ENCODE data around the gene RGS18.
"Not testable (repeated sequence)": the region's sequence is repeated elsewhere in the genome, so short reads cannot be mapped to it uniquely, and the experiment has no call there.

RGS18 gene, protein sequence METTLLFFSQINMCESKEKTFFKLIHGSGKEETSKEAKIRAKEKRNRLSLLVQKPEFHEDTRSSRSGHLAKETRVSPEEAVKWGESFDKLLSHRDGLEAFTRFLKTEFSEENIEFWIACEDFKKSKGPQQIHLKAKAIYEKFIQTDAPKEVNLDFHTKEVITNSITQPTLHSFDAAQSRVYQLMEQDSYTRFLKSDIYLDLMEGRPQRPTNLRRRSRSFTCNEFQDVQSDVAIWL

DNA sequence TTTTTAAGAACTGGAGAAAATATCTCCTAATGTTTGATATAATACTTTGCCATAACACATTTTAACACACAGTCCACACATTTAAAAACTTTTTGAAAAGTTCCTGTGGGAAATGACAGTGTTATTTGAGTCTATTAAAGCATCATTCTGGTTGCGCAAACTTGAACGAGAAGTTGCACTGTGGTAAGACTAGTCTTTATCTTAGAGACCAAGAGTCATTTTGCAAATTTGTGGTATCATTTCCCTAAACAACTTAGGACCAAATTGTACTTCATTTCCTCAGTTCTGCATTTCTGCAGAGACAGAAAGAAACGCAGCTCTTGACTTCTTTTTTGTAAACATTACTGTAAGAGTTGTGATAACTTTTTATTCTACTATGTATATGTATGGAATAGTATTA is at the start of gene RGS18:
RGS18 (plus strand) TSS at position 282 of the 400 bp plus-strand sequence. CDS start 176 bp downstream, outside the sequence.
- DNase-seq = no peak

DNA sequence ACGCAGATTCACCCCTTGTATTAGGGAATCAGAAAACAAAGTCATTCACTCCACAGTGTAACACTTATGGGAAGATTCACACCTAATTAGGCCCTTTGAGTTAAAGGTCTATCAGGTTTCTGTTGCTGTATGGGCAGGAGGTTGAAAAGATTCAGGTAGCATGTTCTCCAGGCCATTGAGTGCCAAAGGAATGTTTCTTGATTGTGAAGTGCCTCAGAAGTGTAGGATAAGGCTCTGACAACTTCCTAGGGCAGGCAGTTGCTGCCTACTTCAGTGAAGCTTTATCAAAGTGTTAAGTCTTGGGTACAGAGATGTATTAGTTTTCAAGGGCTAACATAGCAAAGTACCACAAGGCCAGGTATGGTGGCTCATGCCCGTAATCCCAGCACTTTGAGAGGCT is 48.7 kb upstream of the RGS18 start:
- DNase-seq = no peak

DNA sequence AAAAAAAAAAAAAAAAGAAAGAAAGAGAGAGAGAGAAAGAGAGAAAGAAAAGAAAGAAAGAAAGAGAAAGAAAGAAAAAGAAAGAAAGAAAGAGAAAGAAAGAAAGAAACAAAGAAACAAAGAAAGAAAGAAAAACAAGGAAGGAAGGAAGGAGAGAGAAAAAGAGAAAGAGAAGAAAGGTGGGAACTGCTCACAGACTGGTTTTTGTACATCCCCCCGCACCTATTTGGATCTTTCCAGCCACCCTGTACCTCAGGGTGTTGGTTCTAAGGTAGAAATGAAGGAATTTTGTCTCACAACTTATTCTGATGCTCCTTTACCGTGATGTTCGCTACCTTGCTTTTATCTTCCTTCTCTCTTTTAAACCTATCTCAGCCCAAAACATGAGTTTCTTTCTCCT is 43.3 kb upstream of the RGS18 start:
- DNase-seq = no peak

DNA sequence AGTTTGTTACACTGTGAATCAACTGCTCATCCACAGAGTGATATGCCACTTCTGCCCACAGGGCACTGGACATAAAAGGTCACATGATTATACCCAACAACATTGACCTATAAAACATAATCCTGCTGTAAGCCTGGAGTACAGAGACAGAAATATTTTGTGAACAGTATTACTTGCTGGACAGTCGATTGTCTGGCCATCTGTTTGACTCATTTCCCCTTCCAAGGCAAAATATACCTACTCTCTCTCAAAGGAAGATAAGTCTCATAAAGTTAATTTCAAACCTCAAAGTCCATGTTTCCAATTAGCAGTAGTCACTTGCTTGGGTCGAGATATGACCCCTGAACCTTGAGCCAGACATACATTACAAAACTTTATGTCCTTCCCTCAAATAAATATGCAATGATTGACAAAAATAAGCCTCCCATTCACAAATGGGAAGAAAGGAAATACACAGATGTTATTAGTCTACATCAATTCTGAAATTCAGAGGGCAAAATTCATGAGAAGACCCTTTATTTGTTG is 39.3 kb upstream of the RGS18 start:
- no peak for DNase-seq

DNA sequence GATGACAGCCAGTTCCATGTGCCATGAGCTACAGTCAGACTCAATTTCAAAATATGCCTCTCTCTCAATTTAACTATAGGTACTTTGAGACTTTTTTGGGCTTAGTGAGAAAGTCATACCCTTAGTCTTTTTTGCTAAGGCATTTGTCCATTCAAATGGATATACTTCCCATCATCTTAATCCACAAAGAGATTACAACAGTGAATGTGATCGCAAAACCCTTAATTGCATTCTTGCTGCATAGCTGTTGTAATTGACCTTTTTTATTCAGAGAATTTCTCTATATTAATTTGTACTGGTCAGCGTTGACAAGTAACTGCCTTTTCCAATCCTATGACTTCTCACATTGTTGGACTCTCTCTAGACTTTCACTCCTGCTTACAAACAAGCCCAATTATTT is 38.6 kb upstream of the RGS18 start:
- no peak for DNase-seq

DNA sequence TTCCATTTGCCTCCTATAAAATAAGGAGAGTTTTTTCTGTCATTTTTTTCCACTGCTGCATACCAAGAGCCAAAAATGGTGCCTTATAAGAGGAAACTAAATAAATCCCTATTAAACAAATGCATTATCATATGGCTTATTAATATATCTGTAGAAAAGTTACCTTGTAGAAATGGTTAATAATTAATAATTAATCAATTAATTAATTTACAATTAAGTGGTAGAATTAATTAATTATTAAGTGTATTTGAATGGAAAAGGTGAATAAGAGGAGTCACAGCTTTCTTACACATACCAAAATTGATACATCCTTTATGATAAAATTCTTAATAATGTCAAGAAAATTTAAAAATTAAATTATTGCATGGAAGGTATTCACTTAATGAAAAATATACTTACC is 35.6 kb upstream of the RGS18 start:
- DNase-seq = no peak

DNA sequence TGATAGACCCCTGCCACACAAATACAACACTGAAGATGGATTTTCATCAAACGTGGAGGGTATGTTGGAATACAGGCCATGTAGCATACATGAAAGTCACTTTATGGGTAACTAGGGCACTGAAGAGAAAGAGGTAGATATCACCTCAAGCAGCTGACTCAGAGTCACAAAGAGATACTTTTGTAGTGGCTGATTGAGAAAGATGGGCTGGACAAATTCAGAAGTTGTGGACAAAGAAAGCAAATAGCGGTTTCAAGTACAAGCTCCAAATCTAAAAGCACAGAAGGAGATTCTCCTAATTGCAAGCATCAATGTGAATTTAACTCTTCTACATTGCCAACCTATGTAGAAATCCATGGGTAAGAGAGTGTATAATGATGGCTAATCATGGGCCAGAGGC is 35.0 kb upstream of the RGS18 start:
- no peak for DNase-seq

DNA sequence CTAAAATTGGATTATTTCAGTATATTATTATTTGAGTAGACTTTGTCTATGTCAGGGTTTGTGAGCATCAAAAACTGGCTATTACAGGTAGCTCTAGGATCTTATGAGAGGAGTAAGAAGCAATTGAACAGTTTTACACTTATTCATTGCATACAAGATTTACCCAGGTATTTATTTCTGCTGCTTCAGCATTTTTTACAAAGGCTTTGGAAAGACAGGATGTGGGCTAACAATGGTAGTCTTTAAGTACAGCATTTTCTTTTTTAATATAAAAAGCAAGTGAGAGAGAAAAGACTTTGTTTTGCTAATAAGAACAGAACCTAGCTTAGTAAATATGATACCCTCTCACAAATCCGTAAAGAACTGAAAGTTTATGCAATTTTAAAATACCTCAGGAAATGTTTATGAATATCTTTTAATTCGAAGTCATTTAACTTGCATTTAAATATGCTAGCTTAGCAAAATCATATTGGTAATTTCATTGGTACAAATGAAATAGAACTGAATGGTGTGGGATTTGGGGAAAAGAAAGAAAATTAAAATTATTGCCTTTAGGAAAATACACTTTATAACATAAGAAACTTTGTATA is 32.1 kb upstream of the RGS18 start:
- DNase-seq = no peak

DNA sequence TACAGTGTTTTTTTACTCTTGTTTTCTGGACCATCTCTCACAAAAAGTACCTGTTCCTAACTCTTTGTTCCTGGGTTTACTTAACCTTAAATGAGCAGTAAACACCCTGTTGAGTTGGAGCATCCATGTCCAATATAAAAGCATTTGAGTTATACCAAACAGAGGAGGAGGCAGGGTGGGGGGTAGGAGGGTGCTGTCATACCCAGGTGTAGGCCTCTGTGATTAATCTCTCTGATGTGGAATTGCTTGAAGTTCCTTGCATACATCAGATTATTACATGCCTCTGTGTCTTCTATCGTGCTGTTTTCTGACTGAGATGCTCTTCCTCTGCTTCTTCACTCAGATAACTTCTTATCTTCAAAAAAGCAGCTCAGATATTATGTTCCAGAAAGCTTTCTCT is 28.1 kb upstream of the RGS18 start:
- no peak for DNase-seq

DNA sequence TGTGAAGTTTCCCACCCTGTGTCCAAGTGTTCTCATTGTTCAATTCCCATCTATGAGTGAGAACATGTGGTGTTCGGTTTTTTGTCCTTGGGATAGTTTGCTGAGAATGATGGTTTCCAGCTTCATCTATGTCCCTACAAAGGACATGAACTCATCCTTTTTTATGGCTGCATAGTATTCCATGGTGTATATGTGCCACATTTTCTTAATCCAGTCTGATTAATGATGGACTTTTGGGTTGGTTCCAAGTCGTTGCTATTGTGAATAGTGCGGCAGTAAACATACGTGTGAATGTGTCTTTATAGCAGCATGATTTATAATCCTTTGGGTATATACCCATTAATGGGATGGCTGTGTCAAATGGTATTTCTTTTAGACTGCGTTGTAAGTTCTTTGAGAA is 27.4 kb upstream of the RGS18 start:
- DNase-seq = not testable (repeated sequence)

DNA sequence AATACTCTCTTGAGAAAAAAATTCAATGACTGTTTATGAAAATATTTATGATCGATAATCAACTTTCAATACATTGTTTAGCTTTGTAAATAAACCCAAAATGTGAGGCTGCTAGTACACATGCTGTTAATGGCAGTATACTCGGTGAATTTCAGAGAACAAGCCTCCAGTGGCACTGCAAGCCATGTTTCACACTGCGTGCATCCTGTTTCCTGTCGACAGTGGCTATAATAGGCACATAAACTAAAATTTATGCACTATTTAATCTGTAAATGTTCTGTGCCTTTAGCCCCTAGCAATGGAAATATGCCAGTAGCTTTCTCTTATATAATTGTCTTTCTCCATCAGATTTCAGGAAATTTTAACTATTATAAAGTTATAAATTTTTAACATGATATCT is 26.3 kb upstream of the RGS18 start:
- no peak for DNase-seq

DNA sequence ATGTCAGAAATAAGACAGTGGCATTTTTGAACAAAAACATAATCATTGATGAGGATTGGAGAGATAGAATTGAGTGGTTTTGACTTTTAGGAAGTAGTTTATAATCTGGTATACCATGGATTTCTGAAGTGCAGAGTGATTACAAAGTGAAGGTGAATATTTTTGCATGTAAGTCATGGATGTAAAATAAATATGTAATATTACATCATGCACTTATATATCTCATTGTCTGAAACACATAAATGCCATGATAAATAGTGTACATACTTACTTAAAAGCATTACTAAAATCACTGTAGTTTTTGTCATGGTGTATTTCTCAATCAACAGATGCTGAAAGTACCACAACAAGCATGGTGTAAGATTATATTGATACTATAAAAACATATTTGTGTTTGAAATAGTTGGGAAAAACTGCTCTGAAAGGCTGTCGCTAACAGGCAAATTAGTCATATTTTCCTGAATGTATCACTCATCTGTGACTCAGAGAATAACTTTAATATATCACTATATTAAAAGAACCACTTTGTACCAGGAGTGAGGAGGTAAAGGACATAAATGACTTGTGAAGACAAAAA is 24.8 kb upstream of the RGS18 start:
- DNase-seq = no peak

DNA sequence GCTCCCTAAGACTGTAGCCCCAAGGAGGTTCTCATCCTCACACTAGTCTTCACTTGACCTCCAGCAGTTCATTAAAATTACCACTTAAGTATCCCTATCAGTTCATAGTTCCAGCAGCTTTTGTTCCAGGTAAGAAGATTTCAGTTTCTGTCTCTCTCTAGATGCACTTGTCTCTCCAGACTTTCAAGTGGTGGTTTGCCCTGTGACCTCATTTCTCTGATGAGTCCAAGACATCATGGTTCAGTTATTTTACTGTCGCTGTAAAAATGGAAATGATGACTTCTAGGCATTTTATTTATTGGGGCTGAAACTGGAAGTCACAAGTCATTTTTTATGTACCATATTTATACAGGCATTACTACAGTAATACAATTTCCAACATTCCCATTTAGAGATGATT is 17.9 kb upstream of the RGS18 start:
- no peak for DNase-seq

DNA sequence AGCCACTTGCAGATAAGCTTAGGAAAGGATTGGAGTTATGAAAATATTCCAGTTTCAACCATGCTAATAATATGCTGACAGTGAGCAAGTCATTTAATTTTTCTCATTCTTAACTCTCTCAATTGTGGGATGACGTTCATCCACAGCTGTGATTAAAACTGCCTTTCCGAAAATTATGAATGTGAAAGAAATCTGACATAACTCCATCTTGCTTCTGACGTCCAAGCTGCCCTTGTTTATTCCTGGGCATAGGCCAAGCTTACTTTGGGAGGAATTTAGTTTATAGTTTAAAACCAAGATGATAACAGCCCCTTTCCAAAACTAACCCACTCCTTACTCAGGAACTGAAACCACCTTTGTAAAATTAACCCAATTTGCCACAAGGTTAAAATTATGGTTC is 11.0 kb upstream of the RGS18 start:
- DNase-seq = no peak

DNA sequence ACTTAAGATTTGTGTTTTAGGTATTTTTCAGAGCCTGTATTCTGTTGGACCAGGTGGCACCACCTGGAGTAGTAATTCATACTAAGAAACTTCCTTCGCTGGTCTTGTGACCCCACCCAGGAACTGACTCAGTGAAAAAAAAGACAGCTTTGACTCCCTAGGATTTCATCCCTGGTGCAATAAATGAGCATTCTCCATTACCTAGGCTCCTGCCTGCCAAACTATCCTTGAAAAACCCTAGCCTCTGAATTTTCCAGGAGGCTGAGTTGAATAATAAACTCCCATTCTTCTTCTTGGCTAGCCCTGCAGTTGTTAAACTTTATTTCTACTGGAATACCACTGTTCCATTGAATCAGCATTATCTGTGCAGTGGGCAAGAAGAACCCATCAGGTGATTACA is 10.6 kb upstream of the RGS18 start:
- DNase-seq = no peak

DNA sequence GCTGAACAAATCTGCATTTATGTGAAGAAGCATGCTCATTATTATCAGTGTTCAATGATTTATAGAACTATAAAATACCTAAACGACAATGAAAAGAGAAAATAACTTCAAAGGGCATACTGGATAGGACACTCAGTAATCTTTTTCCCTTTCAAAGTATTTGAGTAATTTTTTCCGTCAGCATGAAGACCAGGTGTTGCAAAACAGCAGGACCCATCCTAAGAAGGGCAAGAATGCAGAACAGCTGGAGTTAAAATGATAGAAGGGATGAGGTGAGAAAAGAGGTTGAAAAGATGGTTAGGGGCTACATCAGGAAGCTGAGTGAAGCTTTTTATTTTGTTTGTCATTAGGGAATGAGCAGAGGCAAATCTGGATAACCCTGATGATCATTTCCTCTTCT is 7.1 kb upstream of the RGS18 start:
- no peak for DNase-seq

DNA sequence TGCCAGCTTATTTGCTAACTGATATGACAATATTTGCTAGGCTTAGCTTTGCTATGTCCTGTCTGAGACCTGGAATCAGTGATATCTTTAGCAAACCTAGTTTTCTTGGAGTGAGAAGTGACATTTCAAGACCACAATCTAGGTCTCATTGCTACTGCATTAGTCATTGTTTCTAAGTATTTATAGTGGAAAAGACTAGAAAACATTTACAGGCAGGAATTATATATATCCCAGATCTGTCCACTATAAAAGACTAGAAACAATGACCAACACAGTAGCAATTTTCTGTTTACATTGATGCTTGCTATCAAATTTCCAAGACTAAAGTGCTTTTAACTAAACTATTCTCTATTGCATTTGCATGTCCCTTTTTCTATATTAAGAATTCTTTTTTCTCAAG is 5.0 kb upstream of the RGS18 start:
- DNase-seq = no peak

DNA sequence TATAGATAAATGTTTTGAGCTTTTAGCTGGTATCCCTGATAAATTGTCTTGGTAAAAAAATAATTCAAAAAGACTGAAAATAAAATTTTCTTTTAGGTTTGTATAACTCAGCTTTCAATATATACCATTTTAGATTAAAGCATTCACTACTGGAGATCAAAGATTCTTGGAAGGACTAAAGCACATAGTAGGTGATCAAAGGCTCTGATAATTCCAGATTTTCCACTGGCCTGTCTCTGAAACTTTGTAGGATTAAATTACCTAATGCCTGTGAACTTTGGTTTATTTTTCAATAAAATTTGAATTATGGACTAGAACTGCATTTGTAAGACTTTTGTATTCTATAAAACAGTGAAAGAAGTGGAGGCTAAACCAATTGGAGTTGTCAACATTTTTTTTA is 1.2 kb upstream of the RGS18 start:
- DNase-seq = no peak

DNA sequence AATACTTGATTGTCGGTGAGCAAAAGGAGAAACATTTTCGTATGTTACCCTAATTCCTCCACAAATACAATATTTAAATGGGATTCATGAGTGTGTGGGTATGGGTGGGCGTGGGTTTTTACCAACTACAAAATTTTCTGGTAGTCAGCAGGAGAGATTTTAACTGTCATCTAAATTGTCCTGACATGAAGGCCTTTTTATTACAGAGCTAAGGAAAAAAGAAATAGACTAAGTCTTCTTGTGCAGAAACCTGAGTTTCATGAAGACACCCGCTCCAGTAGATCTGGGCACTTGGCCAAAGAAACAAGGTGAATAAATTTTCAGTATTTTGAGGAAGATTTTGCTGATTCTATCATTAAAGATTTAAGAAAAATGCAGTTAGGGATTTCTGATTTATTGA is 752 bp downstream of the RGS18 start:
- no peak for DNase-seq

DNA sequence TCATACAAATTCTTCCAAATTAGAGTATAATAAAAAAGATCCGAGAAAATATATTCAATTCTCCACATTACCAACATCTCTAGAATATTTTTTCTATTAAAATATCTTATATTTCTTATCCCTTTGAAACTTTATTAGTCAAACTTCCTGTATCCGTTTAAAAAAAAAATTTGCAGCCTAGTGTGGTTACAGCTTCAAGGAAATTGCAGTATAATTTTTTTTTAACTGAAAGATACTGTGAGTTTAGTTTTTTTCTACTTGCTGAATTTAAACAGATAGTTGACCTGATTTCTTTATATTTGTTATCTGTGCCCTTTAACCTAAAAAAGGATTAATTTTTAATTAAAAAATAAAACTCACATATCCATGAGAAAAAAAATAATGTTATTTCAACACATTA is 1.5 kb downstream of the RGS18 start:
- no peak for DNase-seq

DNA sequence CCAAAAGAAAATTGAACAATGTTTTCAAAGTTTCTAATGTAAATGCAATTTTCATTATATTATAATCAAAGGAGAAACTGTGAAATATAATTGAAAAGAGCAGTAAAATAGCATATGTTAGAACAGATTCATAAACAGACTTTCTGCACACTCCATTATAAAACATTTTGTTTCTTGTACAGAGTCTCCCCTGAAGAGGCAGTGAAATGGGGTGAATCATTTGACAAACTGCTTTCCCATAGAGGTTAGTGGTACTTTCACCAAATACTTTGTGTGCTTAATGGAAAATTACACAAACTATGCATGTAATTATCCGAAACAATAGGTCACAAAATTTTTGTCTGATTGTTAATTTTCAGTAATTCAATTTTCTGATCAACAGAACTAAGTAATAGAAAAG is 1.9 kb downstream of the RGS18 start:
- no peak for DNase-seq

DNA sequence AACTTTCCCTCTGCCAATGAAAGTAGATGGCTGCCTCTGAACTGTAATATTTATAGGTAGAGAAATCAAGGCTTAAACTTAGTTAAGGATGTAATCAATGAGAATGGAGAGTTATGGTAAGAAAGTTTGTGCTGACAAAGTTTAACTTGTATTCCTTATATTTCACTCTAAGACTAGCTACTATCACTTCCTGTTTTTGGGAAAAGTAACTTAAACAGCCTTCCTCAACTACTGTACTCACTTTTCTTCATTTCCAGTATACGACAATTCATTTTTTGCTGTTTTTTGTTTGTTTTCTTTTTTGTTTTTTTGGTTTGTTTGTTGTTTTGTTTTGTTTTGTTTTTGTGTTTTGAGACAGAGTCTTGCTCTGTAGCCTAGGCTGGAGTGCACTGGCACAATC is 3.7 kb downstream of the RGS18 start:
- no peak for DNase-seq

DNA sequence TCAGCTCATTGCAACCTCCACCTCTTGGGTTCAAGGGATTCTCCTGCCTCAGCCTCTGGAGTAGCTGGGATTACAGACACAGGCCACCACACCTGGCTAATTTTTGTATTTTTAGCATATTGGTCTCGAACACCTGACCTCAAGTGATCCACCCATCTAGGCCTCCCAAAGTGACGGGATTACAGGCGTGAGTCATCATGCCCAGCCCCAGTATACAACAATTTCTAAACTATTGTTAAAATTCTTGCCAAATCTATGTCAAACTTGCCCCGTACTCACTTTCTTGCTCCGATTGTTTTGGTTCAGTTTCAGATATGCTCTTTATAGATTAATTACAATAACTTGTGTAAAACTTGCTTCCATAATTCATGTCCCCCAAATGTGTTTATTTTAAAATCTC is 4.1 kb downstream of the RGS18 start:
- DNase-seq = no peak

DNA sequence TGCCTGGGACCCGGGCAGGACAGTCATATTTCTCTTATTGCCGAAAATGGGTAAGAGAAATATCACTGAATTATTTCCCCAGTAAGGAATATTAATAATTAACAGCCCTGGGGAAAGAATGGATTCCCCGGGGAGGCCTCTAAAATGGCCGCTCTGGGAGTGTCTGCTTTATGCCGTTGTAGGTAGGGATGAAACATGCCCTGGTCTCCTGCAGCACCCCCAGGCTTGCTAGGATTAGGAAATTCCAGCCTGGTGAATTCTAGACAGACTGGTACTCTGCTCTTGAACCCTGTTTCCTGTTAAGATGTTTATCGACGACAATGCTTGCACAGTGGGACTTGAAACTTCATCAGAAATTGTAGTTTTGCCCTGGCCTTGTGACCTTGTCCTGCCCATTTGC is 6.7 kb downstream of the RGS18 start:
- not testable (repeated sequence) for DNase-seq

DNA sequence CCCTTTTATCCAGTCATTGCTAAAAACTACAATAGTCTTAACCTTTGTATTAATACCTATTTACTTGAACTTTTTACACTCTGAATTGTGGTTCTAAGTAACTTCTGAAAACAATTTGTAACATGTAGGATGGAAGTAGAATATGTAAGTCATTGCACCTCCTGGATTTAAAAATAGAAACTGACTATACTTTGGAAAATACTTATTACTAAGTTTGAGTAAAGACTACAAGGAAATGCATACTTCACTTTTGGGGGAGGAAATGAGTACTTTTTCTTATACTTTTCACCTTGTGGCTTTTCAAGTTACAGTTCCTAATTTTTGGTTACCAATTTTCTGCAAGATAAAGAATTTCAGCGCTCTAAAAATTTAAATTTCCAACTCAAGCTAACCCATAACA is 8.7 kb downstream of the RGS18 start:
- no peak for DNase-seq
